IPS-NIHi7 (cell line): ENCODE measurements around the gene SLC7A5.
A peak's percentile ranks its signal among the peaks of the same experiment; 100 is the strongest.
"Not testable (repeated sequence)": the region's sequence is repeated elsewhere in the genome, so short reads cannot be mapped to it uniquely, and the experiment has no call there.

ENCODE experiments used
- DNase-seq: peaks from one replicate; pipeline ENCODE4 v3.0.0; 2012; ENCODE audit warnings: mixed read lengths; ENCODE audit errors: extremely low spot score

The SLC7A5 gene

DNA sequence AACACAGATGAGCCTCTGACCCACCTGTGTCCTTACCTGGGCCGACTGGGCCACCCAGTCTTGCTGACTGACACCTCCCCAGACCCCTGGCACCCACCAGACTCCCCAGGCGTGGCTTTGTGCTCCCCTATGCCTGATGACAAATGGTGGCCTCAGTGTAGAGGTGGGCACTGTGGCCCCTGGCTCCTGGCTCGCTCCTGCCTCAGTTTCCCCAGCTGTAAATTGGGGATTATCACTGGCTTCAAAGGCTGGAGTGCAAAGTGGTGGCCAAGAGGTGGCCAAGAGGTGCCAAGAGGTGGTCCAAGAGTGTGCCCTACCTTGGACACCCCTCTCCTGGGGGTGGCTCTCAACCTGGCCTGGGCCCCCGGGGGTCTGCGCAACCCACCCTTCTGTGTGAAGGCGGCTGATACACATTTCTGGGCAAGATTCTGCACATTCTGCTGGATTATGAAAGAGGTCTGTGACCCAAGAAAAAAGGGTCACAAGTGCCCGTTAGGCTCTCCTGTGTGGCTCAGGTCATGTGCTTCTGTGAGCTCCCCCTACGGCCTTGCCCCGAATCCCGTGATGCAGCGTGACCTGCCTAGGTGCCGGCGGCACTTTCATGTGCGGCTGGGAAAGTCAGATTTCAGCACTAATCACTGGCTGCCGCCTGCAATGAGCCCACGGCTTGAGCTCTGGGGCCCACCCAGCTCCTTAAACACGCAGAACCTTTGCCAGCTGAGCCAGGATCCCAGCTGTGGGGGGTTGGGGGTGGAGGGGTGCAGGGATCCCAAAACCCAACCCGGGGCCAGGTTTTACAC, 7.8 kb downstream of the SLC7A5 start:
- DNase-seq, result not testable (repeated sequence)

DNA sequence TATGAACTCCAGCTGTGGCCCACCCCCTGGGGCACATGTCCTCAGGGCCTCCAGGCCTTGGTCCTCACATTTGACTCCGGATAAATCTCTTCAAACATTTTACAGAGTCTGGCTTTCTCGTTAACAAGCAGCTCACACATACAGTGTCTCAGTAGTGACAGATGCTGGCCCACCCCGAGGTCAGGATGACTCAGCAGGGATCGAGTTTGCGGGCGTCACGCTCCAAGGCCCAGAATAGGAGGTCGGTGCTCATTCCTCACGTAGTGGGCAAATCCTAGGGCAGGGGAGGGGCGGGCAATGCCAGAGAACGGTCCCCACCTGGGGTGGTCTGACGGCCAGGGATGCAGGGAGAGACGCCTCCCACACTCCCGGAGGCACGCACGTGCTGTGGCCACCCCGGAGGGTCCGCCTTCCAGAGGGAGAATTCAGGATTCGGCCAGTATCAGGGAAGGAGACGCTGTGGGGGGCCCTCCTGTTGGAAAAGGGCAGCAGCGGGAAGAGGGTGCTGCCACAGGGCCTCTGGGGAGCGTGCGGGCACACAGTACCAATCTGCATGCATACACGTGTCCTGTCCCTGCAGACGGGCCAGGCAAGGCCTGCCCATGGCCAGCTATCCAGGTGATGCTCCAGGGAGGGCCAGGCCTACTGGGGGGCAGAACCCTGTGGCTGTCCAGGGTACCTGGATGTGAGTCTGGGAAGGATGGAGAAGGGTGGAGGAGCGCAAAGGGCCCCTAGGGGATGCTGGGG, 8.6 kb downstream of the SLC7A5 start:
- DNase-seq, result no peak

DNA sequence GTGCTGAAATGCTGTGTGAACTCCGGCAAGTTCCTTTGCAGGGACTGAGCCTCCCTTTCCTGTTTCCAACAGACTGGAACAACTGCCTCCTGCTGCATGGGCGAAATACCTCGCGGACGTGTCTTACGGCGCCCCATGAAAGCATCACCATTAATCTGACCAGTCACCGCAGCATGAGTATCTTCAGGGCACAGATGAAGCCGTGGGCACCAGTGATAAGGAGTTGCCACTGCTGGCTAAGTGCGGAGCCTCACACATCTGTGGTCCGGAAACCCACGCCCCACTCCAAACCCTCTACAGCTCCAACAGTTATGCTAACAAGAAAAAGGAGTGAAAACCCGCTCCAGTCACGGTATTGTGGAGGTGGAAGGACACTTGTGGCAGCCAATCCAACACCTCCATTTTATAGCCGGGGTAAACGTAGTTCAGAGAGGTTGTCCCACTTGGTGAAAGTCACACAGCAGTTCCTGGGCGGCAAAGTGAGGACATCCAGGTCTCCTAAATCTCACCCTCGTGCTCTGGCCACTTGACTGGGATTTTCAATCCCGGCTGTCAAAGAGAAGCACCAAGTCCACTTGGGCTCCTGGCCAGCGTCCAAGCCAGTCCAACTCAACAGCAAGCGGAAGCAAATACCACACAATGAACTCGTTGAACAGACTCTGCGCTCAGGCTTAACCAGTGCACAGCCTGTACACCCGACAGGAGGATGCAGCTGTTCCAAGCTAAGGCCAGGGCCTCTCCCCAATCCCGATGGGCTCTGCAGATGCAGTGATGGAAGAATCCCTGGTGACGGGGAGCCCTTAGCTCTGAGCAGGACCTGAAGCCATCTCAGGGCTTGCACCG, 10.9 kb downstream of the SLC7A5 start:
- DNase-seq, result not testable (repeated sequence)

DNA sequence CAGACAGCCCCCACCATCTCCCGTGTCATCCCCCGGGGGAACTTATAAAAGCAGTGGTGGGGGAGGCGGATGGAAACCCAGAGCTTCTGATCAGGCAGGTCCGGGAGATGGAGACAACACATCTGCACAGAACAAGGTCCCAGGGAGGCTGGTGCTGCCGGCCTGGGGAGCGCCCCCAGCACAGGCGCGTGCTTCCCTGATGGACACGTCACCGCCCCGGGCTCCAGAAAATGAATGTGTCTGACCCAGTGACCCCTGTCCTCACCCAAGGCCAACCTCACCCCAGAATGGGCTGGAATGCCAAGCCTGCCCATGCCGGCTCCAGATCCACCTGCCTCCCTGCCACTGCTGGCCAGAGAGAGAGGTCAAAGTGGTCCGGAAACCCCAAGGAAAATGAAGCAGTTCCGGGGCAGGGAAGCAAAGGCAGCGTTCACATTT, 12.5 kb downstream of the SLC7A5 start:
- no peak for DNase-seq

DNA sequence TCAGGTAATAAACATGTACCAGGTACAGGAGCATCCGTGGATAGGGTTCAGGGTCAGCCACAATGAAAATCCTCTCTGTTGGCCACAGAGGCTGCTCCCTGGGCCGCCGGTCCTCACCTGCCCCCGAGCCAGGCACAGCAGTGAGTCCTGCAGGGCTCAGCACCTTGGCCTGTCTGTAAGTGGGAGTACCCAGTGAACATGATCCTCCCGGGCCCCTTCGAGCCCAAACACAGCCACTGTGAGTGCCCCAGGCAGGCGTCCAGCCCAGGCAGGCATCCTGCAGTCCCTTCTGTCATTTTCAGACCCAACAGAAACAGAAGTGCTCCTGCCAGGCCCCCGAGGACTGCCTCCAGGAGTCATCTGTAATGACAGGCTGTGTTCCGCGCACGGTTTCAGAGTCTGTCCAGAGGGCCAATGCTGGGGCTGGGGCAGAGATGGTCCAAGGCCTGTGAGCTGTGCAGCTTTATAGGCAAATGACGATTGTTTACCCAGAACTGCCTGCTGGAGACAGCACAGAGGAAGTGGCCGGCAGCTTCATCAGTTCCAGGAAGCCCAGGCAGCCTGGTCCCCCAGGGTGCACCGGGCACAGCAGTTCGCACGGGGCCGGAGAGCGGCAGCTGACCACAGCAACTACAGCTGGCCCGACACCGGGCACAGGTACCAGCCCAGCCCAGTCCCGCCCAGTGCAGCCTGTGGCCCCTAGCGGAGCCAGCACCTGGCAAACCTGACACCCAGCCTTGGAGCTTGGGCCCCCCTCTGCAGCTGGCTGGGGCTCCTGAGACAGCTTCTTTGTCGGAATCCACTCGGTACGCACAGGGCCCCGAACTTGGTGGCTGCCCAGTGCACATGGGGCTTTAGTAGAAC, 13.2 kb downstream of the SLC7A5 start:
- no peak for DNase-seq

DNA sequence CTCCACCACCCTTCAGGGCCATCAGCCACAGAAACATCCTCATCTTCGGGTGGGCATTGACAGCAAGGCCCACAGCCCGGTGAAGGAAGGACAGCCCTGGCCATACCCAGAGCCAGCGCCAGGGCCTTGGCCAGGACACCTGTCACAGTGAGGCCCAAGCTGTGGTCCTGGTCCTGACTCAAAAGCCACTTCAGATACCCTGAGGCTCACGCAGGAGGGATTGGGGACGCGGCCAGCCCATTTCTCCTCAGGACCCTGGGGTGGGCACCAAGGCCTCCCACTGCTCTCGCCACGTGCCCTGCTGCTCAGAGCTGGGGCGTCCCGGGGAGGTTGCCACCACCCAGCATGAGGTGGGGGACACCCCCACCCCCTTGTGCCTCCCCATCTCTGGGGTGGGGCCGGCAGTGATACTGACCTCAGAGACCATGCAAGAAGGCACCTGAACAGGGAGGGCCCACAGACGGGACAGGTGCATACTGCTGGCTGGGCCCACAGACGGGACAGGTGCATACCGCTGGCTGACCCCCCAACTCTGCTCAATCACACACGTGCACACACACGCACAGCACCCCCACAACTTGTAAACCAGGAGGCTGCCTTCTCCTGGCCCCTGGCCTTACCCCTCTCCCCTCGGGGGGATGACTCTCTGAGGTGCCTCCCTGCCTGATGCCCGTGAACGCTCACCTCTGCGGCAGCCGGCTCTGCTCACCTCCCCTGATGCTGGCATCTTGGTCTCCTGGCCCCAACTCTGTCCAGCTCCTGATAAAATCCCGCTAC, 14.2 kb downstream of the SLC7A5 start:
- DNase-seq, result no peak

DNA sequence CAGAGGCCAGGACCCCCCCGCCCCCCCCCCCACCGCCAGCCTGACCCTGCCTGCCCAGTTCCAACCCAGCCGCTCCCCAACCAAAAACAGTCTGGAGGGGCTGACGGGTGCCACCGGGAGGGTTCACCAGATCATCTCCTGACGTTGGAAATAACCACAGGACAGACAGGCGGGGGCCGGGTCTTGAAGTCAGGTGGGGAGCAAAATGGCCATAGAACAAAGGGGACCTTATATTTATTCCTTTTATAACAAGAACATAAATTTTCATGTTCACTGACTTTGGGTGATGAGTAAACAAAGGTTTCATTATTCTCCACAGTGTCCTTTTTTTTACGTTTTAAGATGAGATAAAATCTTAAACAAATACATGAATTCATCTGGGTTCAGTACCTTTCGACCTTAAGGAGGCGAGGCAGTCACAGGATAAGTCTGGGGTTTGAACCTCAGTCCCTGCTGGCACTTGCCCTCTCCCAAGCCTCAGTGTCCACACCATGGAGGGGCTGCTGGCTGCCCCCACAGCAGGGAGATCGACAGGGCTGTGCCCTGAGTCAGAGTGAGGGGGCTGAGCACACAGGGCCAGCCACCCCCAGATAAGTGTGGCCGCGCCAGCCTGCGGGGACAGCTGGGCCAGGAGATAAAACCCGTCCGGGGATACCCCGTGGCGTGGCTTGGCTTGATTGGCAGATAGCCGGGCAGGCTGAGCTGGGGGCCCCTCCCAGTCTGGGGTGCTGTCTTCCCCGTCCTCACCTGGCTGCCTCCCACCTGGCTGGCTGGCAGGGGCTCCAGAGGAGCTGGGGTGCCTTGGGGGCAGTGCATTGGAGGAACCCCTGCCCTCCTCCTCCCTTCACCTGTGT, 15.0 kb downstream of the SLC7A5 start:
- no peak for DNase-seq

DNA sequence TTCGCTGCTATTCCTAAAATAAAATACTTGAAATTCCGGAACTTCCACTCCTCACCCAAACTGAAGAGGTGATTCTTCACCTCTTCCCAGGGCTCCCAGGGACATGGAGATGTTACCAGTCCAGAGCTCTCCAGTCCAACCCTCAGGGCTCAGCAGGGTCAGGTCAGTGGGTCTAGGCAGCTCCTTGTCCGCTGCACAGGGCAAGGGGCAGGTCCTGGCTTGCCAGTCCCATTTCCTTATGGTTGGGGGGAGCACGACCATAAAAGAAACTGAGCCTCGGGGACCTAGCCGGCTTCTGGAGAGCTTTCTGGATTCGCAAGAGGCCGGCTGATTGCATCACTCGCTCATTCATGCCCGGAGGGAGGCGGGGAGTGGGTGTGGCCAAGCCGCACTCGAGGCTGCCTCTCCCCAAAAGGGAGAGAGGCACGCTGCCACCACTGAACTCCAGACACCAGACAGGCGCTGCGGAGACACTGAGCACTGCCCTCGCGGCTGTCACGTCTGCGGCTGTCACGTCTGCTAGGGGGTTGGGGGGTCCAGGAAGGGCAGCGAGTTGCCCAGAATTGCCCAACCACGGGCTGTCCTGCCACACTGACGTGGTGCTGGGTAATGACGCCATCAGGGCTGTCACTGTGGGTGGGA, 15.8 kb downstream of the SLC7A5 start:
- DNase-seq, result peak; percentile 88

DNA sequence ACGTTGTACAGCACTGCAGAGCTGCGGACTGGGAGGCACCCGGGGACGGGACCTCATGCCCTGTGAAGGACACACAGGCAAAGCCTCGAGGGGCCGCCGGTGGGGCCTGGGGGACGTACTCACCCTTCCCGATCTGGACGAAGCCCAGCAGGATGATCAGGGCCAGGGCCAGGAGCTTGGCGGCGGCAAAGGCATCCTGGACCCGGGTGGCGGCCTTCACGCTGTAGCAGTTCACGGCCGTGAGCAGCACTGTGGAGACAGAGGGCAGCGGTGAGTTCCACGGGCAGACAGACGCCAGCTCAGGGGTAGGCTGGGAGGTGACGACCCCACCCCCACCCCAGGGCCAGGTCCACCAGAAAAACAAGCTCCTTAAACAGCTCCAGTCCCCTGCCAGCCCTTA, 17.7 kb downstream of the SLC7A5 start:
- DNase-seq, result no peak

DNA sequence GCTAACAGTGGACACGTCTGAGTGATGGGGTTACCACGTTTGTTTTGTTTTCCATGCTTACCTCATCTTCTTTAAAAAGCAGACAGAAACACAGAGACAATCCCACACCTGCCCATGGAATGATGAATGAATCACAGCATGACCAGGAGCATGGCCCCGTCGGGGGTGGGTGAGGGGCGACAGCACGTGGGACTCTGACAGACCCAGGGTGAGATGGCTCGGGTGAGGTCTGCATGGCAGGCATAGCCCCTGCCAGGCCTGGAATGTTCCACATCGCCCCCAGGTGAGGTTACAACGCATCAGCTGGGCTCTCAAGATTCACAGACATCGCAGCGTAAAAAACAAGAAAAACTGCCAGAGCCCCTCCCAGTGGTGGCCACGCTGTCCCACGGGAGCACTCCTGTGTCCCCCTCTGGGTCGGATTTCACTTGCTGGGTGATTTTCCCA, 18.1 kb downstream of the SLC7A5 start:
- DNase-seq, result no peak

DNA sequence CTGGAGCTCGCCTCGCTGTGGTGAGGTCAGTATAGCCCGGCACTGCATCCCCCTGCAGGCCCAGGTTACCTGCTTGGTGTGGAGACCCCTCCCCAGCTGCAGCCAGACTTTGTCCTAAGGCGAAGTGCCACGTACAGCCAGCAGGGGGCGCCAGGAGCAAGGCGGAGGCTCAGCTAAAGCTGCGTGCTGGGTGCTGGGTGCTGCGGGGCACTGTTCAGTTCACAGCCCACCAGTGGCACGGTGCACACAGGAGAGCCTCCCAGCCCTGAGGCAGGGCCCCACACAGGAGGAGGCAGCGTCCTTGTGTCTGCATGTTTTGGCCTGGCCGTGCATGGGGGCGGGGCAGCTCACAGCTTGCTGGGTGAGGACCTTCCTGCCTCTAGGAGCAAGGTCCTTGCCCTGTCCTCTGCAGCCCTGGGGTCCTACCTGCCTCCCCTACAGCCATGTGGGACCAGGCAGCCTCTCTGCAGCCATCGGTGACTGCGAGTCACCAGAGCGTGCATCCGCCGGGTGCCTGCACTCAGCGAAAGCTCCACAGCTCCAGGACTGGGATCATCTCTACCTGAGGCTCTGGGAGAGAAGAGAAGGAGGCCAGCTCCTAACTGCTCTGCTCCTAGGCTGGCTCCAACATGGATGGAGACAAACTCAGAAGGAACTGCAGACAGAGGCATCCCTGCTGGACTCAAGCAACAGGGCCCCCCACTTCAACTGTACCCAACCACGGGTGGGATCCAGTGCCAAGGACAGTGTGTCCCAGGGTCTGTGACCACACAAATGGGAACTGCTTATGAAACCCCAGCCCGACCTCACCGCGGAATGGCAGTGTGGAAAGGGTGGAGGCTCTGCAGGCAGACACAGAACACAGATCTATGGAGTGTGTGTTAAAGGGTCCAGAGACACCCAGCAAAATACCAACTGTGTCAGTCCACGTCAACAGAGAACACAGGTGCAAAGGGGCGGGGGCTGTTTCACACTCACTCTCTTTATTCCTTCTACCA, 19.0 kb downstream of the SLC7A5 start:
- peak; percentile 85 for DNase-seq

DNA sequence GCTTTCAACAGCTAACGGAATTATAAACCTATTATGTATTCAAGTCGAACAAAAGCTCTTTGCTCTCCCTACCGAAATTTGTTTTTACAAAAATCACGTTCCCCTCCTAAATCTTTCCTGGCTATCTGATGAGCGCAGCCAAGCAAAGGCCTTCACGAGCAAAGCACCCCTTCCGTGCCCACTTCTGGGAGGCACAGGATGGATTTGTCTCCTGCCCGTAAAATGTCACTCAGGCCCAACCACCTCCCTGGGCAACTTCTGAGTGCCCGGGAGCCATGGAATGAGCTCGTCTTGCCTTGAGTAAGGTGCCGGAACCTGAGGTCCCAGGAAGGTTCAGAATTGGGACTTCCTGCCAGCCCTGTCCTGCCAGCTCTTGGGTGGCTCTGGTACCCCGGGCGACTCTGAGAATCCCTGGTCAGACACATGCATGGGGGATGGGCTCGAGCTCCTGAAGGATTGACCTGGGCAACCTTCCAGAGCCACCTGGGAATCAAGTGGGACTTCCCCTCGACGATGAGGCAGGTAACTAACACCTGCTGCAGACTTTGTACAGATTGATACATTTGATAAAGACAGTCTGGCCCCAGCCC, 19.8 kb downstream of the SLC7A5 start:
- DNase-seq, result no peak

DNA sequence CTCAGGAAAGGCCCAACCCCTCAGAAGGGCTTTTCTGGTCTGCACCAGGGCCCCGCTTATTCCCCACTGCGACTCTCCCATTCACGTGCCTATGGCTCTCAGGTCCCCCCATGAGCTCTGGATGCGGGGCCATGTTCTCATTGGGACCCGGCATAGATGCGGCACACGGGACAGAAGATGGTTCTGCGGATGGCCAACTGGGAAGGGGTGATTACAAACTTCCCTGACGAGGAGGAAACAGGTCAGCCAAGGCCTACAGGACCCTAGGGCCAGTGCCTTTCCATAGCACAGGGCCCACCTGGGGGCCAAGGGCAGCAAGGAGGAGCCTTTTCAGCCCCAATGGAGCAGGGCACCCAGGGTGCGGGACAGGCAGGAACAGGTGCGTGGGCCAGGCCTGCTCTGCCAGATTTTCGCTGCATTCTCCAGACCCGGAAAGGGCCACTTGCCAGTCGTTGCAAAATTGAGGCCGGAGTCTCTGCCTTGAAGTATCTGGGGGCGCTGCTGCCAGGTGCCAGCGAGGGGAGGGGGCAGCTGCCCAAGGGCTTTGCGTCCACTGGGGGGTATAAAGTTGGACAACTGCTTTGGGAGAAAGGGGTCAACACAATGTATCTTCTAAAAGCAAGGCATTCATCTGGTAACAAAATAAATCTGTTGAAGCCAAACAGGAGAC, 20.5 kb downstream of the SLC7A5 start:
- no peak for DNase-seq

DNA sequence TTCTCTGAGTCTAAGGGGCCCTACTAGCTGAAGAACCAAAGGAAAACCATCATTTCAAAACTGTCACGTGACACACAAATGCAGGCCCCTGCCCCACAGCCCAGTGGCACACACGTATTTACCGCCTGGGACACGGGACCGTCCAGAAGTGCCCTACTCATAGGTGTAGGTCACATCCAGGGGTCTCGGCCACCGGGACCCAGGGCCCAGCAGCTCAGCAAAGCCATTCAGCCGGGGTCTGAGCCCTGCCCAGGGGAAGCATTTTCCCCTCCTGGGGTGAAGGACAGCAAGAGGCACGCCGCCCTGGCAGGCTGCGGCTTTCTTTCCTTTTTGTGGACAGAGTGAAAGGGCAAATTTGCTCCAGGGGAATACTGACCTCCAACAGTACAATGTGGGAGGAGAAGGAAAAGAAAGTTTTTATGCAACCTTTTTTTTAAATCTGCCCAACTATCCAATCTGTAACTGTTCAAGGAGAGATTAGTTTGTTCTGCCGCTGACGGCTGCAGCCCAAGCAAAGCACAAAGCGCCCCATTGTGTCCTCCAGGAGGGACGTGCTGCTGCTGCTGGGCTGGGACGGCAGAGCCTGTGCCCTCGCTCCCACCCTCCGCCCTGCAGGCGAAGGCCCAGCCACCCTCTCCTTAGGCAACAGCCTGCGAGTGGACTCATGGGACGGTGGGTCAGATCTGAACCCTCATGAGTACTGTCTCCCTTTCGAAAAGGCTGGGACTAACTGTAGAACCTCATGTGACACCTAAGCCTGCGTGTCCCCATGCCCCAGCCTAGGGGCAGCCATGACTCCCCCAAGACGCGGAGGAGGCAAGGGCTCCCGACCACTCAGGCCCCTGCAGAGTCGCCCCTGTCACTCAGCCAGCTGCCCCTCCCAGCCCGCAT, 21.3 kb downstream of the SLC7A5 start:
- DNase-seq, result no peak

DNA sequence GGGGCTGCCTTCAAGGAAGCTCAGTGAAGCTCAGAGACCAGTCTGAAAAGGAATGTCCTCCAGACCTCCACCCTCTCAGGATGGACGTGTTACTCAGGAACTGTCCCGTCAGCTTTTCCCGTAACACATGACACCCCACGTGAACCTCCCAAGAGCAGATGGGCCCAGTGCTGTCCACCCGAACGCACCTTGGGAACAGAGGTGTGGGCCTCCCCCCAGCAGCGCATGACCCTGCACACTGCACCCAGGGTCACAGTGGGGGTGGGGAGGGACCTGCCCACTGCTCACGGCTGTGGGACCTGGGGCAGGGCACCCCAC, 21.9 kb downstream of the SLC7A5 start:
- DNase-seq, result no peak
